GM21576 (cell line): ENCODE data around the gene AGRP.
"Not testable (repeated sequence)": the region's sequence is repeated elsewhere in the genome, so short reads cannot be mapped to it uniquely, and the experiment has no call there.

Experiments used
- ATAC-seq: cut with Tn5 transposase; IDR thresholded peaks from one replicate; pipeline ENCODE4 v1.9.1; 2021; ENCODE audit warnings: mild to moderate bottlenecking, moderate library complexity; ENCODE audit not compliant: unreplicated experiment

The AGRP gene, protein sequence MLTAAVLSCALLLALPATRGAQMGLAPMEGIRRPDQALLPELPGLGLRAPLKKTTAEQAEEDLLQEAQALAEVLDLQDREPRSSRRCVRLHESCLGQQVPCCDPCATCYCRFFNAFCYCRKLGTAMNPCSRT

DNA sequence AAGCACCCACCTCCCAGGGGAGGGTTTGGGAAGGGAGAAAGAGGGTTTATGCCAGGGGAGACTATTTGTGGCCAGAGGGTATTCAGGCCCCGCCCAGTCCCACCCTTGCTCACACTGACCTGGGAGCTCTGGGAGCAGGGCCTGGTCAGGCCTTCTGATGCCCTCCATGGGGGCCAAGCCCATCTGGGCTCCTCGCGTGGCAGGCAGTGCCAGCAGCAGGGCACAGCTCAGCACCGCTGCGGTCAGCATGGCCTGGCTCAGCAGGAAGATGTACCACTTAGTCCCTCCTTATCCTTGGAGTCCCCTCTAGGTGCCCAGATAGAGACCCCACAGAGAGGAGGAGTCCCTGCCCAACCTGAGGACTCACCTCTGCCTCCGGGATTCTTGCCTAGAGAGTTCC, at the start of gene AGRP:
AGRP (minus strand) TSS at position 398 of the 400 bp plus-strand sequence; CDS start at position 249, 149 bp downstream.
- no peak for ATAC-seq

DNA sequence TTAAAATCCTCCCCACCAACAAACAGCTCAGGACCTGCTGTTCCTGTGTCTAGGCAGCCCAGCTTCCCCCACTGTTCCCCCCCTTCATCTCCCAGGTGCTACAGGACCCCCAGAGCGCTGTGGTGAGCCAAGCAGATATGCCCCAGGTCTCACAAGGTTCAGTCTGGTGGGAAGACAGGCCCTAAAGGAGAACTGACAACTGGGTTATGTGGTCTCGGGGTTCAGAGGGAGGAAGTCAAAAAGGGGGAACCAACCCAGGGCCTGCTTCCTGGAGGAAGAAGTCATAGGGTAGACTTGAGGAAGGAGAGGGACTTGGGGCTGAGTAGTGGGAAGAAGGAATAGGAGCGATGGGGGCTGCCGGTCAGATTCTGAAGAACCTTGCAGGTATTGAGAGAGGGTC, 47.9 kb upstream of the AGRP start:
- no peak for ATAC-seq

DNA sequence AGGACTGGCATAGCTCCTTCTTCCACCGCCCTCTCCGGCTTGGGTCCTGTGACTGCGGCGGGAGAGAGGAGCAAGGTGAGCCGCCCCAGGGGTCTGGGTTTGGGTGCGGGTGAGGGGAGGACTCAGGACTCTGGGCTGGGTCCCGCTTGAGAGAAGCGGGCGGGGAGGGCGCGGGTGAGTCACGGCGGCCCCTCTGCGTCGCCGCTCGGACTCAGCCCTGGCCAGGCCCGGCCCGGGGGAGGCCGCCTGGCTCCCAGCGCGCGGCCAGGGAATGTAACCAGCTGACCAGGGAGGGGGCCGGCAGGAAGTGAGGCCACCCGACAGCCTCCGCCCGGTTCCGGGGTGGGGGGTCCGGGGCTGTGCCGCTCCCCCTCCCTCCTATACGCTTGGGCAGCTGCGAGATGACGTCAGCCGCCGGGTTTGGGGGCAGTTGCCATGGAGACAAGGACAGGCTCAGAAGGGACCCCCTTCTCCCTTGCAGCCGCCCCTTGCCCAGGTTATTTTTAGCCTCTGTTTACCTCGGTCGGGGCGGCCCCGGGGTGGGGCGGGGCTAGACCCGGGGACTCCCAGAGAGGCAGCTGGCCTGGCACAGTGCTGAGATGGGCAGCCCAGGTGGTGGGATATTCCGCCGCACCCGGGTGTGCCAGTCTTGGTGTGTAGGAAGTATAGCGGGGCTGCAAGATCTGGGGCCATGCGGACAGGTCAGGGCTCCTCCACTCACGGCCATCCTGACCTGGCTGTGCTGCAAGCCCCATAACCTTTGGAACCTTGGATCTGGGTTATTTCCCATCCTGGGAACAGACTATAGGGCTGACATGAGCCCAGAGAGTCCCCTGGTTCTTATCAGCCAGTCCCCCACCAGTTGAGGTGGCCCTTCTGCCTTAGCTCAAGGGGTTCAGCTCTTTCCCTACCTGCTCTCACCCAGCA, 46.9 kb upstream of the AGRP start:
- ATAC-seq, result peak; percentile 41

DNA sequence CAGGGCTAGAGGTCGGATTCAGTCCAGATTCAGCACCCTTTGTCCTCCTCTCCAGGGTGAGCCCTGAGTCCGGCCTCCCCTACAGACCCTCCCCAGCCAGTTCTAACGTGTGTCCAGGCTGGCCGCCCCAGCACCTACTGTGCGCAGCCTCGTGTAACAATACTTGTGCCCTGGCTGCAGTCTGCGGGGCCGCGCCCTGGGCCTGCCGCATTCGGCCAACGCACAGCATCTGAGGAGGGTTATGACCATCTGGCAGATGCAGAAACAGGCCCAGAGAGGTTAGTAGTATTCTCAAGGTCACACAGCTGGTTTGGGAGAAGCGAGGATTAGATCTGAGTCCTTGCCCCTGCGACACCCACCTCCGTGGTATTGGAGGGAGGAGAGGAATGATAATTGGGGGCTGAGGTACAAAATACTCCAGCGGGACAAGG, 46.2 kb upstream of the AGRP start:
- ATAC-seq, result no peak

DNA sequence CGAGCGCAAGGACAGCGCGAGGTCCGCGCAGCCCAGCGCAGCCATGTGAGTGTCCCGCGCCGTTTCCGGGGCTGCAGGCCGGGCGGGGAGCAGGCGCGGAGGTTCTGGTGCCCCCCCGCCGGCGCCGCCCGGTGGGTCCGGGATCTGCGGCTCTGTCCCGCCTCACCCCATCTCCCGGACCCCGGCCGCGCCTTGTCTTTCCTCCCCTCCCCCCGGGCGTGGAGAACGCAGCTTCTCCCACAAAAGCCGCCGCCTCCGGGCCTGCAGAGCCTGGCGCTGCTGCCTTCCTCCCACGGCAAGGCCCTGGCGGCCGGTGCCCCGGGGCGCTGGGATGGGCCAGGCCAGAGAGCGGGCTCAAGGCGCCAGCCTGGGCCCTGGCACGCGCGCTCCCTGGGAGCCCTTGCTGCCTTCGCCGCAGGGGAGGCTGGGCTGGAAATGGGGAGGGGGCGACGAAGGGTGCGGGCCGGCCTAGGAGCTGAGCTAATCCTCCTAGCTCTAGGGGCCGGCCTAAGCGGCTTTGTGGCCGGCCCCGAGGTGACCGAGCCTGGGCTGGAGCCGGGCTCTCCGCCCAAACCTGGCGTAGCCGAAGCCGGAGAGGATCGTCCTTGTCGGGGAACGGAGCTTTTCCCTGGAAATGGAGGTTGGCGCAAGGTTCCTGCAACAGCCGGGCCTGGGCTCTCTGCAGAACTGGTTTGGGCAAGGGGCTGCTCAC, 45.7 kb upstream of the AGRP start:
- no peak for ATAC-seq

DNA sequence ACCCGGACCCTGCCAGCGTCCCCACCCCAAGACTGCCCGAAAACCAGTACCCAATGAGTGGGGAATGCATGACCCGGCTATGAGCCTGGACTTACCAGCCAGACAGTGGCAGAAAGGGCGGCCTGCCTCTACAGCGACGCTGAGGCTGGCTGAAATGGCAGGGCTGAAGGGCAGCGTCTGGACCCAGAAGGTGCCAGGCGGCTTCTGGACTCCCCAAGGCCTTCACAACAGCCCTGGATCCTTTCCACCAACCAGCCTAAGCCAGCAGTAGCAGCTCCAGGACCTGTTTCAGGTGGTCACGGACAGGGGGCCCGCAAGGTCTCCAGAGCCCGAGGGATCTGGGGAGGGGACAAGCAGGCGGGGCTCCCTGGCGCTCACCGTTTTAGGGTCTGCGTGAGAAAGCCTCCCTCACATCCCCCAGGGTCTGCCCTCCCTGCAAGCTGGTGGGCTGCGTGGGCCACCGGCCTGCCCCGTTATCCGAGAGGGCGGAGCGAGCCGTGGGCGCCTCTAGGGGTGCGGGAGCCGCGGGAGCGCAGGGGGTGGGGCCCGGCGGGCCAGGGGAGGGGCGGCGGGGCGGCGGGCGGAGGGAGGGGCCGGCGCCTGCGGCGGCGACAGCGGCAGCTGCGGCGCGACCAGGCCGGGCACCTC, 45.0 kb upstream of the AGRP start, which contains the start of gene RIPOR1:
RIPOR1 (plus strand) TSS at position 608 of the 648 bp plus-strand sequence. CDS start 9,618 bp downstream, outside the sequence.
- no peak for ATAC-seq

DNA sequence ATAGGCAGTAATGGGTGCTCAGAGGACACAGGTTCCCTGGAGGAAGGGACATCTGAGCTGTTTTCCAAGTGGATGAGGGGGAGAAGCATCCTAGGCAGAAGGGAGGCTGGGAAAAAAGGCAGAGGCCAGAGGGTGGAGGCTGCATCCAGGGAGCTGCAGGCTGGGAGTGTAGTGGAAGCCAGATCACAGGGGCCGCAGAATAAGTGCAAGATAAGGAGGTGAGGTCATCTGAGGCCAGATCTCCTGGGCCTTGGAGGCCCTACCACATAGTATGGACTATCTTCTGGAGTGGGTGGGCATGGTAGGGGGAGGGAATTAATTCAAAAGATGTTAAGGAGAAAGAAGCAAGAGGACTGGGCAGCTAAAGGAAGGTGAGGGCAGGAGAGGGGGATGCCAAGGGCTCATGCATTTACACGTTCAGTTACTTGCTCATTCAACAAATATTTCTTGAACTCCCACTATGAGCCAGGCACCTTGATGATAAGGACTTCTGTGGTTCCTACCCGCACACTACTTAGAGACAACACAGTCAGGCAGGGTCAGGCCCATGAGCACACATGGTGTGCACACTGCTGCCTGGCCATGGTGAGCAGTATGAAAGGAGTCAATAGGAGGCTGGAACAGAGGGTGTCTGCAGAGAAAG, 42.9 kb upstream of the AGRP start:
- no peak for ATAC-seq

DNA sequence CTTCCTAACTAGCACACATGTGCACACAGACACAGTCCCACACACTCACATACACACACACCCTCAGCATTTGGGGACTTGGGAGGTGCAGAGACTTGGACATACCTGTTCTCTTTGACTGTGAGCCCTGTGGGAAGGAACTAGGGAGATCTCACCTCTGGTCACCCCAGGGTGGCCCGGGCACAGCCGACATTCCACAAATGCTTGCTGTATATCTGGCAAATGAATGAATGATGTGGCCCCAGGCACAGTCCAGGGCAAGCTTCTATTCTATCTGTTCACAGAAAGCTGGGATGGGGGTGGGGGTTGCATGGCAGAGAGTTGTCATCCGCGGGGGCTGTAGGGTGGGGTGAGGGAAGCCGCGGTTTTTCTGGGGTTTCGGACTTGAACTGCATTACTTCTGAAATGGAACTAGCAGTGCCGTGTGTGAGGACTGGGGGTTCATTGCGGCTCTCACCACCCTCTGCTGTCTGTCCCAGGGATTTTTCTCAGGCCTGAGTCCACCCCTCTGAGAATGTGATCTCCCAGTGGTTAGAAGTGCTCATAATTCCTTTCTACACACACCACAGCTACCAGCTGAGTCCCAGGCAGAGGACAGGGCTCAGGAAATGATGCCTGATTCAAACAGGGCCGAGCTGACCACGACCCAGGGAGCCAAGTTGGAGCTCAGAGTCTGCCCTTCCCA, 42.0 kb upstream of the AGRP start:
- no peak for ATAC-seq

DNA sequence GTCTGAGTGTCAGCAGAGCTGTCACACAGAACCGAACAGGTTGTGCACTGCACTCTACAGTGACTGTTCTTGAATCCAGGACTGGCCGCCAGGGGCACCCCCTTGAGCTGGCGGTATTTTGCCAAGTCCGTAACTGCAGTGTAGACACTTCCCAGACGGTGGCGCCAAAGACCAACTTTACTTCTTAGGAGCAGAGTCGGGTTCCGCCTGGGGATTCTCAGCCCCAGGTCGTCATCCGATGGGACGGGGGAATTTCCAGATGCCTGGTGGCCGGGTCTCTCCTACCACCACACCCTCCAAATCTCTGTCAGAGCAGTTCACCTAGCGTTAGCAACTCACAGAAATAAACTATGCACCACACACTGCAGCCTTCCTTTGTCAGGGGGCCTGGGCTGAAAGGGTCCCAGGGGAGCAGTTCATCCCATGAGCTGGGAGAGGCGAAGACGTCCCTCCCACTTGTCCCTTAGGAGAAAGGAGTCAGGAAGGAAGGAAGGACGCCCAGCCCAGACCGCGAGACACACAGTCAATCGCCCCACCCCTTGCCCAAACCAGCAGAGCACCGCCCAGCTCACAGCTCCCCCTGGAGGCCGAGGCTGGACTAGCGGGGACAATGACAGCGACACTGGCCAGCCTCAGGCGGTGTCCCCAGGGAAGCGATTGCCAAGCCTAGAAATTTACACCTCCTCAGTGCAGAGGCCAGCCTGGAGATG, 37.9 kb upstream of the AGRP start:
- ATAC-seq, result peak; percentile 60

DNA sequence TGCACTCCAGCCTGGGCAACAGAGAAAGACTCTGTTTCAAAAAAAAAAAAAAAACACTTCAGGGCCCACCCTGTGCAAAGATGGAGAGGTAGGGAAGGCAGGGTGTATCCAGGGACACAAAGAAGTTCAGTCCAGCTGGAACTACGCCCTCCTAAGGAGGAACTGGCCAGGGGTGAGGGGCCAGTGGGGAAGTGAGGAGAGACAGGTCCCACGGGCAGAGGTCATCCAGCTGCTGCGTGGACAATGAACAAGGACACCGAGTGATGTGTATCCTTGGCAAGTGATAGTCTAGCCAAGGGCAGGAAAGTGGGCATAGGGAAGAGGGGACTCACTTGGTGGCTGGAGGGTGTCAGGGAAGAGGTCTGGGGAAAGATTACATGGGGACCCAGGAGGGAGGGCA, 35.9 kb upstream of the AGRP start:
- ATAC-seq, result no peak

DNA sequence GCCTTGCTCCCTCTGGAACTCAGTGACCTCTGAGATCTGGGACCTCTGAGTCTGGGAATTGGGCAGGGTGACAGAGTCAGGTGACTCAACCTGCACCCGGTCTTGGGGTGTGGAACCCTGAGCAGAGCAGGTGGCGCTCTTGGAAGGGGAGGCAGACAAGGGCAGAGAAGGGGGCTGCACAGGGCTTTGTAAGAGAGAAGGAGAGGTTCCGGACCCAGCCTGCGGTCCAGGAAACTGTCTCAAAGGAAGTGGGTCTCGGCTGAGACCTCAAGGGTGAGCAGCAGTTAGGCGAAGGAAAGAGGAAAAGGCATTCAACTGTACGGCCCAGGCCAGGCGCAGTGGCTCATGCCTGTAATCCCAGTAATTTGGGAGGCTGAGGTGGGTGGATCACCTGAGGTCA, 35.3 kb upstream of the AGRP start:
- no peak for ATAC-seq

DNA sequence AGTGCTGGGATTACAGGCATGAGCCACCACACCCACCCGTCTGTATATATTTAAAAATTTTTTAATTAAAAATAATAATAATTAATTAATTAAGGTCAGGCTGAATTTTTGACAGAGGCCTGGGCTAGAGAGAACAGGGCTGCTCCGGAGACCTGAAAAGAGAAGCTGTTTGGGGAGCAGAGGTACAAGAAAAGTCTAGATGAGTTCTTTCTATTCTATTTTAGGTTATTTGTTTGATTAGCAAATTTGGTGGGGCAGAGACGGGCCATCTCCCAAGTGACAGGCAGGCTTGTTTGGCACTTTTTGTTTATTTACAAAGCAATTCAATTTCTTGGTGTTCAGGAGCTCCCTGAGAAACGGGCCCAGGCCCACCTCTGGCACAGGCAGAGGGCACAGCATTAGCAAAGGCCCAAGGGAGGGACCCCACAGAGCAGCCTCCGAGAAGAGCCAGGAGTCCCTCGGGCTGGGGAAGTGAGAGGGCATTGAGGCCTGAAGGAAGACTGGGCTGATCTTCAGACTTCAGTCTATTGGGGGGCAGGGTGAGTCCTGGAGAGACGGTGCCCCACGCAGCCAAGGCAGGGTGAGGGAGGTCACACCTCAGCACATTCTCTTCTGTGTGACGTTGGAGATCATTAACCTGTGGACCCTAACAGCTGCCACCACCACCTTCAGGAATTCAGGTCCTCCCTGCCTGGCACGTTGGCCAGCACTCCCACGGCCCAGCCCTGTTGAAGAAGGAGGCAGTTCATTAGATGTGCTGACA, 34.5 kb upstream of the AGRP start:
- peak; percentile 44 for ATAC-seq

DNA sequence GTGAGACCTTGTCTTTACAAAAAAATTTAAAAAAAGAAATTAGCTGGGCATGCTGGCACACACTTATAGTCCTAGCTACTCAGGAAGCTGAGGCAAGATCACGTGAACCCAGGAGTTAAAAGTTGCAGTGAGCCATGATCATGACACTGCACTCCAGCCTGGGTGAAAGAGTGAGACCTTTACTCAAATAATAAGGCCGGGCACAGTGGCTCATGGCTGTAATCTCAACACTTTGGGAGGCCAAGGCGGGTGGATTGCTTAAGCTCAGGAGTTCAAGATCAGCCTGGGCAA, 33.8 kb upstream of the AGRP start:
- no peak for ATAC-seq

DNA sequence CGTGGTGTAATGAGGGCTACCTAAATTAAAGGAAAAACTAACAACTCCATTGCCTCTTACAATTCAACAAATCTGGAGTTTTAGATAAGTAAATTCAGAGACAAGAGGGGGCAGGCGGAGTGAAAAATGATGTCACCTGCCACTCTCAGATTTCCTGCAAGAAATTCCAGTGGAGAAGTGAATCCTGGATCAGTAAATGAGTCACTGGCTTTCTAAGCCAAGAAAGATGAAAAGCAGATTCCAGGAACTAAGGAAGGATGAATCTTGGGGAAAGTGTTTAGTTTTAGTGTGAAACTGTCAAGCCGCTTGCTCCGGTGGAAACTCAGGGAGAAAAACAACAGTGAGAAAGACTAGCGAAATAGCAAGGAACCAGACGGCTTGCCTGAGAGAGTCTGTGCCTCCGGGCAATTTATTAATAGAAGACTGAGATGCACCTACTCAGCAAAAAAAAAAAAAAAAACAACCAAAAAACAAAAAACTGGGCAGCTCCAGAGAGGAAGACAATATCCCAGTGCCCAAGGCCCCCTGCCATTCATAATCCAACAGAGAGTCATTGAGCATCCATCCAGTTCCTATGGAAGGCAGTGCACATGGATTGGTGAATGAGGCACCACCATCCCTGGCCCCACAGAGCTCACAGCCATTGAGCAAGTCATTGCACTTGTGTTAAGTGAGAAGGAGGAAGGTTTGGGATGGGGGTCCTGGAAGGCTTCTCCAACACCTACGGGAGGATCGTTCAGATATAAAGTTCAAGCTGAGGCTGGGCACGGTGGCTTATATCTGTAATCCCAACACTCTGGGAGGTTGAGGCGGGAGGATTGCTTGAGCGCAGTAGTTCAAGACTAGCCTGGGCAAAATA, 33.2 kb upstream of the AGRP start:
- no peak for ATAC-seq

DNA sequence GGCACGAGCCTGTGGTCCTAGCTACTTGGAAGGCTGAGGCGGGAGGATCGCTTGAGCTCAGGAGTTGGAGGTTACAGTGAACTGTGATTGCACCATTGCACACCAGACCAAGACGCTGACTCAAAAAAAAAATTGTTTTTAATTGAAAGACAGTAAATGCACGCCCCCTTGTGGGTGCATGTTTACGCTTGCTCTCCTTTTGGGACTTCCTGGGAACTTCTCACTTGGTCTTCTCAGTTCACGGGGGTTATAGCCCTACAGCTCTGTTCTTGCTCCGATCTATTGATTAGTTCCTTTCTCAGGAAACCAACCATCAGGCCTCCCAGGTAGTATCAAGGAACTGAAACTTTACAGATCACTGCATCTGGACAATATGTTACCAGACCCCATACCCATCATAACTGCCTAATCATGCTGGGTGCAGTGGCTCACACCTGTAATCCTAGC, 31.1 kb upstream of the AGRP start:
- peak; percentile 49 for ATAC-seq

DNA sequence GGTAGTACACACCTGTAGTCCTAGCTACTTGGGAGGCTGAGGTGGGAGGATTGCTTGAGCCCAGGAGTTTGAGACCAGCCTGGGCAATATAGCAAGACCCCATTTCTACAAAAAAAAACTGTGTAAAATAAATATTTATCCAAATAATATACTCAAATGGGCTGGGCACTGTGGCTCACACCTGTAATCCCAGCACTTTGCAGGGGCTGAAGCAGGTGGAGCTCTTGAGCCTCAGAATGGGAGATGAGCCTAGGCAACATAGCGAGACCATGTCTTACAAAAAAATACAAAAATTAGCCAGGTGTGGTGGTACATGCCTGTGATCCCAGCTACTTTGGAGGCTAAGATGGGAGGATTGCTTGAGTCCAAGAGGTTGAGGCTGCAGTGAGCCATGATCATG, 30.5 kb upstream of the AGRP start:
- ATAC-seq, result not testable (repeated sequence)

DNA sequence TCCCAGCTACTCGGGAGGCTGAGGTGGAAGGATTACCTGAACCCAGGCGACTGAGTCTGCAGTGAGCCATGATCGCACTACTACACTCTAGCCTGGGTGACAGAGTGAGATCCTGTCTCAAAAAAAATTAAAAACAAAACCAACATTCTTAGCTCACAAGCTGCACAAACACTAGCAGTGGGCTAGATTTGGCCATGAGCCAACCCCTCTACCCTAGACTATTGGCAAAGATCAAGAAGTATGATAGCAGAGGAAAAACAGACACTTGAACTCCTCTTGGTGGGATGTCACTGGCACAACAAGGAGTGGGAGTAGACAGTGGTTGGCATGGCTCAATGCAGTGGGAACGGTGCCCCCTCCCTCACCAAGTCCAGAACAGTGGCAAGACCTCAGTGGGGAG, 25.7 kb upstream of the AGRP start:
- ATAC-seq, result no peak

DNA sequence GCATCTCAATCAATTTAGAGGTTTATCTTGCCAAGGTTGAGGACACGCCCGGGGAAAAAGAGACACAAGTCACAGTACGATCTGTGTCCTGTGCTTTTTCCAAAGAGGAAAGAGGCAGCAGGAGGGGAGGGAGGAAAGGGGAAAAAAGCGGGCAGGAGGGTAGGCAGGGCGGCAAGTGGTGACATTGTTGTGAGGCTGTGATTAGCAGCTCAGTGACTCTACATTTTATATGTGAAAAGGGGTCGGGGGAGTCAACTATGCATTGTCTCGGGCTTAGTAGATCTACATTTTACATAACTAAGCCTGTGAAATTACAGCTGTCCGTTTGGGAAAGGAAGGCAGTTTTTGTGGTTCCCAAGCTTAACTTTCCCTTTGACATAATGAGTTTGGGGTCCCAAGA, 23.1 kb upstream of the AGRP start:
- no peak for ATAC-seq
